HG02938 (cell line): ENCODE measurements around the gene RPP25L.

Experiments
- ATAC-seq: cut with Tn5 transposase; IDR thresholded peaks from one replicate; pipeline ENCODE4 v1.9.1; 2021; ENCODE audit warnings: mild to moderate bottlenecking, moderate library complexity; ENCODE audit not compliant: unreplicated experiment

The RPP25L gene

DNA sequence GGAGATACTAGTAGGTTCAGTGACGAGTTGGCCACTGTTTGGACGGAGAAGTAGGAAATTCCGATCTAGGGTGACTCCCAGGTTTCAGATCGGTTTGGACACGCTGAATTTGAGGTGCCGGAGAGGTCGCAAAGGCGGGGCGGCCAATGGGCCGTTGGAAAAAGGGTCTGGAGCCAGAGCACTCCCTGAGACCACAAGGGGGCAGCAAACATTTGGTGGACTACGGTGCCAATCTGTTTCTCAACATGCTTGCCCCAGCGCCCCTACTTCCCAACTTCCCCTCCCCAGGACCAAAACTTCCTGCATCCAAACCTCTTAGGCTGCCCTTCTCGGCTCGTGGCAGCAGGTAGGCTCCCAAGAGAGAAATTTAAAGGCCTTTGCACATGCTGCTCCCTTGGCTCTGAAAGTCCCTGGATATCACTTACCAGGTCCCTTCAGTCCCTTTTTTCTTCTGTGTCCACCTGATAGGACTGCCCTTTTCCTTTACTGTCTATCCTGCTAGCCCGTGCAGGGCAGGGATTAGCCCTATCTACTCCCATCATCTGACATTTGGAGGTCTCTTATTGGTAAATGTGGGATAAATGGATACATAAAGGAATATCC is 992 bp upstream of the RPP25L start:
- no peak for ATAC-seq

DNA sequence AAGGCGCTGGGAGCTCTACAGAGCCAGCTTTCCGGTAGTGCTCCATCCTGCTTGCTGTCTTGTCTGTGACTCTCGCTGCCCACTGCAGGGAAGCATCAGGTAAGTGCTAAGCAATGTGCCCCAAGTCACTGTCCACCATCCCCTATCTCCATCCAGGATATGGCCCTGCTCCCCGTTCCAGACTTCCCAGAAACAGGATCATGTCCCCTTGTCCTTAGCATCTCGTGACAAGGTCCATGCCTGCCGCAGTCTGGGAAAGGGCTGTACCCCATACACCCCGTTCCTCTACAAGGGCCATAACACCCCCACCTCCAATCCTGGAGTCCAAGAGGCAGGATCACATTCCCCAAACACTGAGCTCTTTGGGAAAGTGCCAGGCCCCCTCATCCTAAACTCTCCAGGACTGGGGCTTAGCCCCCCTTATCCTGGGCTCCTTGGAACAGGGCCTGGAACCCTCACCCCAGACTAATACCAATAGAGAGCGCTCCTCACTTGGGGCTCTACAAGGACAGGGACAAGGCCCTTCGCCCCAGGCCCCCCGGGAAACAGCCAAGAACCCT is 566 bp downstream of the RPP25L start:
- ATAC-seq: no peak

DNA sequence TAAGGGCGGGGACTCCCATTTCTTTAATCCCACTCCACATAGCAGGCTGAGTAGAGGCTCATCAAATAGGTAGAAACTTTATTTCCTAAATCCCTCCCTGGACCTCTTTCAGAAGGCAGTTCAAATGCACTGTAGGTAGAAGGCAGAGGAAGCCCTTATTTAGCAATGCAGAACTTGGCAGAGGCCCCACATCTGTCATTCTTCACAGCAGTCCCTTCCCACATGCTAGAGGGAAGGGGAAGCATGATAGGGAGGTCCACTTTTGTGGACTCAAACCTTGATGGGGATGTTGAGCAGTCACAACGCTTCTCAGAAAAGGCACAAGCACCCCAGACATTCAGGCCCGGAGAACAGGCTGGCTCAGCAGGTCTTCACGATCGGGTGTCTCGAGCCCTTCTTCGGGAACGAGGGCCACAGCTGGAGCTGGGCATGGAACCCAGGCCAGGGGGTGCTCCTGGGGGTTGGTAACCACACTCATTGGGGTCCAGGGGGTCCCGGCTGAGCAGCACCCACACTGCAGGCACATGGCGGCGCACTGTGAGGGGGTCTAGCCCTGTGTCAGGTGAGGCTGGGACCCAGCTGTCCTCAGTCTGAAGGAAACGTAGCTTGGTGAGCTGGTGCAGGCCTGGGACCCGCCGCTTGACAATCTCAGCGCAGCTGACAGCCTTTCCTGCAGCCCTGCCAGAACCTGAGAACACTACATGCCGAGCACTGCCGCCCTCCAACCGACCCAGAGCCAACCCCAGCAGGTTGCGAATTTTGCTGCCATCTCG is 1.3 kb downstream of the RPP25L start:
- ATAC-seq: no peak

DNA sequence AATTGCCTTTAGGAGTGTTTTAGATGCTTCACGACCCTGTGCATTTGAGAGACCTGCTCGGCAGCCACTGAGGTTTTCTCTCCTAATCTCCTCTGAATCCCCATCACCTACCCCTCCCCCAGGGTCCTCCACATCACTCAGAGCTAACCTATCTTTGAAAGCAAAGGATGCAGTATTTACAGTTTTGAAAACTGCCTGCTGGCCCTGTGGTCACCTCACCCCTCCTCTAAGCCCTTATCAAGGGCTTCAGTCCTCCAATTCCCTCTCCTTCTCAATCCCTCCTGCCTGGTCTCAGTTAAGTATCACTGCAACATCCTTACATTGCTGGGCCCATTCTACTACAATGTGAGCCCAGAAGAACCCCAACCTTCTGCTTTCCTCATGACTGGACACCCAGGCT is 4.6 kb downstream of the RPP25L start:
- no peak for ATAC-seq

DNA sequence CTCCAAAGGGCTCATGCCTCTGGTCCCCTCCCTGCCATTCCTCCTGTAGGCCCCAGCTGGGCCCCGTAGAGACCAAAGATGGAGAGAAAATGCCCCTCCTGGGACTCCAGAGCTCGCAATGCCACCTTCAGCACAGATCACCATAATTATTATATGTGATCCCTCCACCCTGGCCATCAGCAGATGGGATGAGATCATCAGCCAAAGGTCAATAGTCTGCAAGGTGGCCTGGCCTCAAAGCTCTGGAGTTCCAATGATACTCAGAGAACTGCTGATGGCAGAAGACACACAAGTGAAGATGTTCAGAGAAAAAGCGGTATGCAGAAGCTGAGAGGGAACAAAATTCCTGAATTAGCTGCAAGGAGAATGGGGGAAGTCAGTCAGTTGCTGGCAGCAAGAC is 5.0 kb downstream of the RPP25L start:
- no peak for ATAC-seq

DNA sequence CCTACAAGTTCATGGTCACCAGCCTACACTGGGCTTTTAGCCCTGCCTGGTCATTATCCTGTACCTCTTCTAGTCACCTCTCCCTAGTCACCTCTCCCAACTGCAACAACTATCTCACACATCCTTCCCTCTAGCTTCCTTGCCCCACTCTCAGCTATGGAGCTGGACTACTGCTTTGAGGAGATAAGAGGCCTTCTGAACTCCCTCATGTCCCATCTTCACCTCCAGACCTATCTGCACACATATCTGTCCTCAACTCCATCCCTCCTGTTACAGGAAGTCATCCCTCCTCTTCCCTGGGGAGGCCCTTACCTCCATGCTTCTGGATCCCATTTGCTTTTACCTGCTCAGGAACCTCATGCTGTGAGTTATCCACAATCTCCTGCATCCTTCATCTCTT is 5.7 kb downstream of the RPP25L start:
- no peak for ATAC-seq

DNA sequence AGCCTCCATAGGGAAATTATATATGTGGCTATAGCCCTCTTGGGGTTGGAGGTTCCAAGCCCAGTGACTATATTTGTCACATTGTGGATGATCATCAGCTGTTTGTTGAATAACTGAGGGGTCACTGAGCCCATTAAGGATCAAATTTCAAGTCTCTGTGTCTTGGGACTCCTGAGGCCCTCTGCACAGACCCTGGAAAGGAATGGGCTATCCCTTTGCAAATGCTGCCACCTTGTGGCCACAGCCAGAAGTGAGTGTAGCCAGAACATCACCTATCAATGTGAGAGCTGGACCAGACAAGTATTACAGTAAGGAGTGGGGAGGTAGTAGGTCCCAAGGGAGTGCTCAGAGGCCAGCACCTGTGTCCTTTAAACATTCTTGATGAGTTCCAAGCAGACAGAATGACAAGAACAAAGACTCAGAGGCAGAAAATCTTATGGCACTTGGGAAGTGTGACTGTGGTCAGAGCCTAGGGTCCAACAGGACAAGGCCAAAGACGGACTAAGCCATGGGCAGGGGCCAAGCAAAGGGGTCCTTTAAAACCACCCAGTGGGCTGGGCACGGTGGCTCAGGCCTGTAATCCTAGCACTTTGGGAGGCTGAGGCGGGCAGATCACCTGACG is 8.2 kb downstream of the RPP25L start:
- peak; percentile 74 for ATAC-seq

DNA sequence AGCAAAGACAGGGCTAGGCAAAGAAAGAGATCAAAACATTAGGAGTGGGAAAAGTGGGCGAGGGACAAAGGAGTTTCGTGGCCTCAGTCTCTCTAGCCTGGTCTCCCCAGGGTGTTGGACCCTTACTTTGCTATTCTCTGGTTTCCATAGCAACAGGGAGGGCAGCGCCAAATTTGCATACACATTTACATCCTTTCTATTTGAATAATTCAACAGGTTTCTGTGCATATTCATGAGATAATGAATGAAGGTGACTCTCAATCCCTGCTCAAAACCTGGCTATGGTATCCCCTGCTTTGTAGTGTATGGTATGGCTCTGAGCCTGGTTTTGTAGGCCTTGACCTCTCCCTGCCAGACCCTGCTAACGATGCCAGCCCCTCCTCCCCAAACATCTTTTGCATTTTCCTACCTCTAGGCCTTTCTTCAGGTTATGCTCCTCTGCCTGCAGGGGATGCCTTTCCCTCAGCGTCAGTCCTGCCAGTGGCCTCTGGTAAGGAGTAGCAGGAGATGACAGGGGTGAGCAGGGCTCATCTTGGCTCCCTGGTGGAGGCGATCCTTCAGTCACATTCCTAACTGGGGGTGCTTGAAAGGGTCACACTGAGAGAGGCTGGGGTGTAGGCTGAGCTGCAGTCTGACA is 9.8 kb downstream of the RPP25L start:
- no peak for ATAC-seq

DNA sequence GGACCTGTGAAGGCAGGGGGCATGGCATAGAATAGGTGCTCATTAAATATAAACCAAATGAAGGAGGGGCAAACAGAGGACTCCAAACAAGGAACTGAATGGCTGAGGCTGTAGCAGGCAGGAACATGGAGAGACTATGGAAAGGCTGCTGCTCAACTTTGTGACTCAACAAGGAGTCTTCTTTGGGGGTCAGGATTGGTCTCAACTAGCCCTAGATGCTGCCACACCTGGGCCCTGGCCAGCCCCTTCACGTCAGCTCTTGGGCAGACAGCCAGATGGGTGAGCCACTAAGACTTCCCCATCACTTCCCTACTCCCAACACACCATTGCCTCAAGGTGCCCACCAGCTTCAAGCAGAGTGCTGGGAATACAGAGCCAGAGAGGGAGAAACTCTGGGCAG is 11.0 kb downstream of the RPP25L start:
- ATAC-seq: no peak

DNA sequence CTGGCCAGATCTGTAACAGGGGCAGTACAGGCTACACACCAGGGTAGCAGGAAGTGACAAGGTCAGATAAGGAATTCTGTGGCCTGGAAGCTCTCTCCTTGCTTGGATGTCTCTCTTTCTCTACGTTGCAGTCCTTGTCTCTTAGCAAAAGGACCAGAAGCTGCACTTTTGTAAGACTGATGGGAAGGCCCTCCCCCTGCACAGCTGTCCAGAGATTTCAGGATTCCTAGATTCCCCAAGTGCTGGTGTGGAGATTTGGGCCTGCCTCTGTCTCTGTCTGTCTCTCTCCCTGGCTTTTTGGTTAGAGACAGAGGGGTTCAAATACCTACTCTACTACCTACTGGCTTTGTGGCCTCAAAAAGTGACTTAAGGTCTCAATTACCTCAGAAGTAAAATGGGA is 12.4 kb downstream of the RPP25L start:
- ATAC-seq: no peak

DNA sequence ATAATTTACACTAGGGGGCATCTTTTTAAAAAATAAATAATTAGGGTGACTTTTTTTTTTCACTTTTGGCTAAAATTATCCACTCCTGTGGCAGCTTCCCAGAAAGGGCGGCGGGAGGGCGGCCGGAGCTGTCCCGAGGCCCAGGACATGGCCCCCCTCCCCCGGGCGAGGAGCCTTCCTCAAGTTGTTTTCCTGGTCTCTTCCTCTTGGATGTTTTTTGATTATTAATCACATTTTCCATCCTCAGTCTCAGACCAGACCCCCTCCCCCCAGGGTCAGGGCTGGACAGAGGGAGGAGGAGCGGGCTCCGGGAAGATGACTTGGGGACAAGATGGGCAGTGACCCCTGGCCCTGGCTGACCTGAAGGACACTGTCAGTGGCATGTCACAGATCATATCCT is 17.7 kb downstream of the RPP25L start:
- ATAC-seq: no peak

DNA sequence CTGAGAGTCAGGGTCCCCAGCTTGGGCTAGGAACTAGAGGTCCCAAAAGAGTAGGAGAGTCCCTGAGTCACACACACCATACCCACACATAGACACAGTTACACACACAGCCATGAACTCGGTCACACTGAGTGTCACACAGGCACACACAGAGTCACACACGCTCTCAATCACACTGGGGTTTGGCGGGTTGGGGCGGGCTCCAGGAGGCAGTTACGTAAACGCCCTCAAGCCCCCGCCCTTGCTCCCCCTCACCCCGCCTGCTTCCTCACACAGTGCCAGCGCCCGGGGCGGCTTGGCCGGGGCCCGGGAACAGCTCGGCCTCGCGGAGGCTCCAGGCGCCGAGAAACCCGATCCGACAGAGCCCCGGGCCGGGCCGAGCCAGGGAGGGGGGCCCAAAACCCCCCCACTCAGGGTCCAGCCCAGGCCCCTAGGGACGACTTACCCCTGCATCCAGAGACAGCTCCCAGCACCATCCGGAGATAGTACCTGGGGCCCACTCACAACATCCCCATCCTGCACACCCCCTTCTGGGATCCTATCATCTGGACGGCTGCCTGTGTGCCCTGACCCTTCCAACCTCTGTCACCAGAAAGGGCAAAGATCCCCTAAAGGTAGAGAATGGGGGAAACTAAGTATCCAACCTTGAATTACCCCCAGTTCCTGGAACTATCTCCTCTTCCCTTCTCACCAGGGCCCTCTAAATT is 18.8 kb downstream of the RPP25L start:
- ATAC-seq: no peak

DNA sequence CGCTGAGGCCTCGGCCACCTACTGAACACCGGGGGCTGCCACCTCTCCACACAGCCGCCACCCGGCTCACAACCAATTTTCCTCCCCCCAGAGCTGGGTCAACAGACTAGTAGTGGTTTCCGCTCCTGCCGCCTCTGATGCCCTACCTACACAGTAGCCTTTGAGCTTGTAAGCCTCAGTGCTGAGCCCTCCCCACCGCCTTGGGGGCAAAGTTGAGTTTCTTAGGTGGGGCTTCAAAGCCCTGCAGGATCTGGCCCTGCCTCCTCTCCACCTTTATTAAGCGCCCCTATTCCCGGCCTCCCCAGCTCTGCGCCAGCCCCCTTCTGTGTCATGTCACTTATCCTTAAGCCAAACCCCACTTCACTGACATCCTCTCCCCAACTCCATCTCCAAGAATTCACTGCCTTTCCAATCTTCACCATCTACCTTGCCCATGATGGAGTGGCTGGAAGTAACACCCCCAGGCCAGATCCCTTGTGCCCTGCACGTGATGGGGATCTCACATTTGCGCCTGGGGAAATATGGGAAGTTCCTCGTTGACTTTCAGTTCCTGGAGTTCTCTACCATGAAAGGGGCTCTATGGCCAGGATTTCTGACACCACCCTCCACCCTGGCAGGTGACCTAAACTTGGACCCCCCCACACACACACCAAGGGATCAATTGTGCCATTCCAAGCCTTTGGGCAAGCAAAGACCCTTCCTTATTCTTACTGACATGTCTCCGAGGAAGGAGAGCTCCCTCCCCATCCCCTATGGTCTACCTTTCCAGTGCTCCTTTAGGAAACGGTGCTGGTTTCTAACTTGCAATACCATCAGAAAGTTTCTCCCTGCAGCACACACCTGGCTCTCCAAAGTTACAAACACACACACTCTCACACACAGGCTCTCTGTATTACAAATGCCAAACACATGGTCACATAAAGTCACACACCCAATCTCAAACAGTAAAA is 19.7 kb downstream of the RPP25L start:
- no peak for ATAC-seq

DNA sequence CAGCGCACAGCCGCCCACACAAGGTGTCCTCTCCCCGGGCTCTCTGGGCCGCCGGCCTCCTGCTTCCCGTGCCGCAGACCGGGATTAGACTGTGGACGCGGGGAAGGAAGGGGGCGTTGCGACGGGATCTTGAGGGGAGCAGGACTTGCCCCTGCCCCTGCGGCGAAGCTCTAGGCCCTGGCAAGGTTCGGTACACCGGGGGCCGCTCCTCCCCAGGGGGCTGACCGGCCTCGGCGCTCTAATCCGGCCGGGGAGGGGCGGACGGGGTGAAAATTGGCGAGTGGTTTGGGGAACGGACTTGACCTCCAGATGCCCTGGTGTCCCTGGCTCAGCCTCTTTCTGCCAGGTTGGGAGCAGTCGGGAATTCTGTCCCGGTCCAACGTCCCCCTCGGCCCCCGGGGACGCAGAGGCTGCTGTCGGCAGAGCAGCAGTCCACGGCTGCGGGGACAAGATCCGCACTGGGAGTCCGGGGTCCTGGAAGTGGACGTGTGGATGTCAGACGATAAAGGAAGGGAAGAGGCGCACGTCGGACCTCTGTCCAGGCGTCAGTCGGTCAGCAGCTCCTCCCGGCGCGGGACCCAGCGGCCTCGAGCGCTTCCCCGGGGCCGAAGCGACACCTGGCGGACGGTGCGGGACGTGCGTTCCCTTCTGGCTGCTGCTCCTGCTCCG is 20.5 kb downstream of the RPP25L start:
- no peak for ATAC-seq

DNA sequence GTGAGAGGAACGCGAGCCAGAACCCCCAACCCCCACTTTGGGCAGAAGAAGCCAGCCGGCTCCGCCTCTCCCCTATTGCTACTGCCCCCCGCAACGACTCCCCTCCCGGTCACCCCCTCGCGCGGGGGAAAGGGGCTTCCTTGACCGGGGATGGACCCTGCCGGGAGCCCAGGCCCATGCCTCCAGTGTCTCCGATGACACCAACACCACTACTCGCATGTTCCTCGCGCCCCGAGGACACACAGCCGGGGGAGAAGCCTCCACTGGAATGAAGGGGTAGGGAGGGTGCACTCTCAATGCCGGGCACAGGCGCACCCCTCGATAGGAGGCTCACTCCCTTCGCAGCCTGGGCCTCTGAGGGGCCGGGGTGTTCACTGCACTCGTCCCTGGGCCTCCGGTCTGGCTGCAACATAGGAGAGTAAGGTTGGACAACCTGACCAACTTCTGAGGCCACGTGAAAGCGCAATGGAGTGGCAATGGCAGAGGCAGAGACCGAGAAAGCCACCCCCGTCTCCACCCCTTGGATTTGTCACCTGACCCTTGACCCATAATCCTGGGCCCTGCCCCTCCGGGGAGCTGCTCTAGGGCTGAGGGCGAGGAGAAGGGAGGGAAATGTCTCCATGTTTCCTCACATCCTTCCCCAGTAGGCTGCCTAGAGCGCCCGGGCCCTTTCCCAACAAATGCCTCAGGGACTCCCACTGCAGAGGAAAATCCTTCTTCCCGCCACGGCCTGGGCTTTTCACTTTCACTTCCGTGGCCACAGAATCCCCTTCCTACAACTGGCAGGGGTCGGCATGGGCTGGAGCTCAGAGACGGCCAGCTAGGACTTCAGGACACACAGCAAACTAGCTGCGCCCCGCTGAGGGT is 21.3 kb downstream of the RPP25L start:
- ATAC-seq: no peak

DNA sequence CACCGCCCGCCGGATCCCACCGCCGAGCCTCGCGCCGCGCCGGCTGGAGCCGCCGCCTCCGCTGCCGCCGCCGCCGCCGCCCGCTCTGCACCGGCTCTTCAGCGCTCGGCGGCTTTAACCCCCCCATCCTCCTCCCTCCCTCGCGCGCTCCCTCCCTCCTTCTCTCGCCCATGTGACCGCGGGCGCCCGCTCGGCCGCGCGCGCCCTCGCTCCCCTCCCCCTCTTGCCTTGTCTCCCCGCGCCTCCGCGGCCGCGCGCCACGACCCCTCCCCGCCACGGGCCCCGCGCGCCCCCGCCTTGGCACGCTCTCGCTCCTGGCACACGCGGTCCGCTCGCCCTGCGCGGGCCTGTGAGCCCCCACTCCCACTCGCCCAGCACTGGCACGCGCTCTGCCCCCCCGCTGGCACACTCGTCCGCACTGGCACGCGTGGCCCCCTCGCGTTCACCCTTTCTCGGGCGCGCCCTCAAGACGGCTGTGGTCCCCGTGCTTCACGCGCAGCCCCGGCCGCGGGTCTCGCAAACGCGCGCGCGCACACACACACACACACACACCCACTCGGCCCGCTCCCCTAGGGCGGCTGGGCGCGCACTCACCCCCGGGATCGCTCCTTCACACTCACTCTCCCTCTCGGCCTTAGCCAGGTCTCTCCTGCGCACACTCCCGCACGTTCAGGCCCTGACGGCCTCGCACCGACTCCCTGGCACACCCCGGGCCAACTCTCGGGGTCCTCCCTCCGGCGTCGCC is 22.1 kb downstream of the RPP25L start, which contains the start of gene CNTFR:
TSS of gene CNTFR (minus strand) at position 89 of the 745 bp plus-strand sequence. CDS start 20,743 bp downstream, outside the sequence.
- no peak for ATAC-seq
